SK-N-SH treated with all-trans-retinoic acid at 6 μM for 48 hours (cell line): ENCODE data around the gene NEGR1.

Source experiments
- GLIS3 ChIP-seq: fragments of 250-450 bp; sonication (Bioruptor Pico); IDR thresholded peaks from 2 replicates; pipeline ENCODE4 v1.5.0; 2020; ENCODE audit warnings: mild to moderate bottlenecking, moderate library complexity
- ISL1 ChIP-seq: fragments of 250-450 bp; sonication (Bioruptor Pico); IDR thresholded peaks from 2 replicates; pipeline ENCODE4 v2.1.2; 2022; ENCODE audit warnings: mild to moderate bottlenecking, moderate library complexity
- RARB ChIP-seq: fragments of 250-450 bp; sonication (Bioruptor Pico); IDR thresholded peaks from 2 replicates; pipeline ENCODE4 v1.8.0; 2021; ENCODE audit warnings: mild to moderate bottlenecking, moderate library complexity
- TCF4 ChIP-seq: fragments of 250-450 bp; sonication (Bioruptor Pico); IDR thresholded peaks from 2 replicates; pipeline ENCODE4 v1.8.0; 2021; ENCODE audit warnings: mild to moderate bottlenecking, moderate library complexity, borderline replicate concordance
- TOX ChIP-seq: fragments of 250-450 bp; sonication (Bioruptor Pico); IDR thresholded peaks from 2 replicates; pipeline ENCODE4 v1.8.0; 2021; ENCODE audit warnings: mild to moderate bottlenecking, moderate library complexity, borderline replicate concordance
- ZNF565 ChIP-seq: fragments of 450-650 bp; formaldehyde crosslinking; conservative IDR thresholded peaks from 2 replicates; pipeline ENCODE4 v1.5.0; 2020; ENCODE audit warnings: low read depth, mild to moderate bottlenecking, moderate library complexity
- ZNF70 ChIP-seq: fragments of 450-650 bp; formaldehyde crosslinking; IDR thresholded peaks from 2 replicates; pipeline ENCODE4 v1.5.0; 2020; ENCODE audit warnings: mild to moderate bottlenecking, moderate library complexity
- ZNF8 ChIP-seq: fragments of 450-650 bp; formaldehyde crosslinking; IDR thresholded peaks from 2 replicates; pipeline ENCODE4 v1.5.0; 2020; ENCODE audit warnings: mild to moderate bottlenecking, moderate library complexity
- TF ChIP-seq, protein P1 (sequence below): fragments of 250-450 bp; sonication (Bioruptor Pico); IDR thresholded peaks from 2 replicates; pipeline ENCODE4 v1.8.0; 2020; ENCODE audit warnings: mild to moderate bottlenecking, moderate library complexity, borderline replicate concordance
- TF ChIP-seq, protein P2 (sequence below): fragments of 250-450 bp; sonication (Bioruptor Pico); IDR thresholded peaks from 2 replicates; pipeline ENCODE4 v1.8.0; 2021; ENCODE audit warnings: low read depth, mild to moderate bottlenecking, moderate library complexity, borderline replicate concordance

DNA sequence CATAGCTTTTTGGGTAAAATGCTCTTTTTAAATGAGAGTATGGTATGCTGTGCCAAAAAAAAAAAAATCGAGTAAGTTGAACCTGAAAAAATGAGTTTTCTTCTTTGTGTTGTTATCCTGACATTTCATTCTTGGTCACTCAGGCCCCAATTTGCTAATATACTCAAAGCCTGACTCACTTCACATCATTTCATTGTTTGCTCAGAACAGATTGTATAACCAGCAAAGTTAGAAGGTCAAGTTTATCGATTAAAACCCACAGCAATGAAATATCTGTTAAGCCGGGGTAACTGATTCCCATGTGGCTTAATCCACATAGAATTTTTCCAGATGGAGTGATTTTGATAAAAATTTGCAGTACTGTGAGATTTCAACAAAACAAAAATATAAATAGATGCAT lies 363.7 kb downstream of the NEGR1 start:
- no peak for TF ChIP-seq ZNF8 (CRISPR knock-in tag)
- TF ChIP-seq, protein P1, sequence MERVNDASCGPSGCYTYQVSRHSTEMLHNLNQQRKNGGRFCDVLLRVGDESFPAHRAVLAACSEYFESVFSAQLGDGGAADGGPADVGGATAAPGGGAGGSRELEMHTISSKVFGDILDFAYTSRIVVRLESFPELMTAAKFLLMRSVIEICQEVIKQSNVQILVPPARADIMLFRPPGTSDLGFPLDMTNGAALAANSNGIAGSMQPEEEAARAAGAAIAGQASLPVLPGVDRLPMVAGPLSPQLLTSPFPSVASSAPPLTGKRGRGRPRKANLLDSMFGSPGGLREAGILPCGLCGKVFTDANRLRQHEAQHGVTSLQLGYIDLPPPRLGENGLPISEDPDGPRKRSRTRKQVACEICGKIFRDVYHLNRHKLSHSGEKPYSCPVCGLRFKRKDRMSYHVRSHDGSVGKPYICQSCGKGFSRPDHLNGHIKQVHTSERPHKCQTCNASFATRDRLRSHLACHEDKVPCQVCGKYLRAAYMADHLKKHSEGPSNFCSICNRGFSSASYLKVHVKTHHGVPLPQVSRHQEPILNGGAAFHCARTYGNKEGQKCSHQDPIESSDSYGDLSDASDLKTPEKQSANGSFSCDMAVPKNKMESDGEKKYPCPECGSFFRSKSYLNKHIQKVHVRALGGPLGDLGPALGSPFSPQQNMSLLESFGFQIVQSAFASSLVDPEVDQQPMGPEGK (CRISPR knock-in tag), result no peak
- TF ChIP-seq RARB (CRISPR knock-in tag), result no peak
- no peak for TF ChIP-seq GLIS3 (CRISPR knock-in tag)
- no peak for TF ChIP-seq ZNF565
- TF ChIP-seq TOX (CRISPR knock-in tag), result no peak
- TF ChIP-seq ISL1 (CRISPR knock-in tag), result no peak
- TF ChIP-seq TCF4 (CRISPR knock-in tag), result no peak
- no peak for TF ChIP-seq ZNF70
- TF ChIP-seq, protein P2, sequence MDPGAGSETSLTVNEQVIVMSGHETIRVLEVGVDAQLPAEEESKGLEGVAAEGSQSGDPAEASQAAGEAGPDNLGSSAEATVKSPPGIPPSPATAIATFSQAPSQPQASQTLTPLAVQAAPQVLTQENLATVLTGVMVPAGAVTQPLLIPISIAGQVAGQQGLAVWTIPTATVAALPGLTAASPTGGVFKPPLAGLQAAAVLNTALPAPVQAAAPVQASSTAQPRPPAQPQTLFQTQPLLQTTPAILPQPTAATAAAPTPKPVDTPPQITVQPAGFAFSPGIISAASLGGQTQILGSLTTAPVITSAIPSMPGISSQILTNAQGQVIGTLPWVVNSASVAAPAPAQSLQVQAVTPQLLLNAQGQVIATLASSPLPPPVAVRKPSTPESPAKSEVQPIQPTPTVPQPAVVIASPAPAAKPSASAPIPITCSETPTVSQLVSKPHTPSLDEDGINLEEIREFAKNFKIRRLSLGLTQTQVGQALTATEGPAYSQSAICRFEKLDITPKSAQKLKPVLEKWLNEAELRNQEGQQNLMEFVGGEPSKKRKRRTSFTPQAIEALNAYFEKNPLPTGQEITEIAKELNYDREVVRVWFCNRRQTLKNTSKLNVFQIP, result no peak
